HCT116 (cell line): ENCODE data around the gene RASGRF1. TPM values are rescaled to one million over a fixed set of nuclear protein-coding genes. Genes with fewer than 3 reads are reported as not detected.

Experiments
- ATAC-seq: fragments of 200-7000 bp; cut with Tn5 transposase; 2 replicates; pipeline ENCODE4 v1.9.1; 2020; ENCODE audit warnings: mild to moderate bottlenecking, moderate library complexity
- BruUV-seq: library from RNA; stranded (reverse); fragments of 400-500 nt; replicated peaks from 2 replicates; lab custom pipeline; 2021; lab: Mats Ljungman, UMichigan
- CTCF ChIA-PET: fragments of 300-600 bp; sonication (Branson Sonifier 250); formaldehyde crosslinking; loops from one replicate; lab custom pipeline; 2021; ENCODE audit warnings: antibody characterized with exemption; lab: Charles Lee
- POLR2A ChIA-PET: fragments of 300-600, 350-600 bp; sonication (Branson Sonifier 250); formaldehyde crosslinking; loops from one replicate; lab custom pipeline; 2021; ENCODE audit warnings: antibody characterized with exemption; lab: Charles Lee
- RAD21 ChIA-PET, 2 experiments: fragments of 300-600 bp; sonication (Branson Sonifier 250); formaldehyde crosslinking; loops; one replicate each; lab custom pipeline; 2023; ENCODE audit warnings: low total read pairs in 2 of 2; ENCODE audit not compliant: uncharacterized antibody in 2 of 2, unreplicated experiment in 2 of 2, low non-redundant PET in 1 of 2; lab: Charles Lee
- DNase-seq: peaks from one replicate; pipeline ENCODE4 v3.0.0-alpha.2; 2010; ENCODE audit warnings: low read depth, low spot score
- H2AFZ ChIP-seq: fragments of 200-600 bp; shearing (Covaris generic), sonication (generic); 2 replicates; pipeline ENCODE4 v1.6.1; 2017; ENCODE audit warnings: low read depth, mixed run types, mixed read lengths, antibody characterized with exemption, low read length; ENCODE audit not compliant: poor library complexity, severe bottlenecking
- H3K27ac ChIP-seq: 2 replicates; pipeline ENCODE4 v1.5.1; 2012; ENCODE audit warnings: low read depth, low read length
- H3K27me3 ChIP-seq: fragments of 200-600 bp; sonication (generic); 2 replicates; pipeline ENCODE4 v1.6.1; 2016; ENCODE audit warnings: mixed run types, low read length, mixed read lengths; ENCODE audit not compliant: insufficient read depth
- H3K36me3 ChIP-seq, 2 experiments: fragments of 200-500 bp in 1 of 2; fragments of 200-600 bp in 1 of 2; sonication (Bioruptor generic) in 1 of 2; sonication (generic) in 1 of 2; 2 replicates each; pipeline versions ENCODE4 v1.5.1 to v1.6.1; 2014 to 2016; ENCODE audit warnings: low read length in 2 of 2, inconsistent platforms in 1 of 2, mixed read lengths in 1 of 2, mixed run types in 1 of 2; ENCODE audit not compliant: insufficient read depth in 2 of 2, control insufficient read depth in 1 of 2
- H3K4me1 ChIP-seq, 2 experiments: fragments of 200-600 bp in 1 of 2; sonication (generic) in 1 of 2; 2 replicates each; pipeline versions ENCODE4 v1.5.1 to v1.6.1; 2012 to 2017; ENCODE audit warnings: low read length in 2 of 2, inconsistent platforms in 1 of 2, mild to moderate bottlenecking in 1 of 2, mixed read lengths in 1 of 2, mixed run types in 1 of 2, moderate library complexity in 1 of 2; ENCODE audit not compliant: insufficient read depth in 2 of 2, control insufficient read depth in 1 of 2
- H3K4me2 ChIP-seq: fragments of 200-600 bp; sonication (generic); 2 replicates; pipeline ENCODE4 v1.6.1; 2017; ENCODE audit warnings: mixed run types, low read length, mixed read lengths
- H3K4me3 ChIP-seq, 2 experiments: fragments of 200-600 bp in 1 of 2; sonication (generic) in 1 of 2; replicated peaks in 1 of 2; 2 replicates each; pipeline ENCODE4 v1.5.1; 2011 to 2016; ENCODE audit warnings: low read length in 2 of 2, control low read depth in 1 of 2, low read depth in 1 of 2, mild to moderate bottlenecking in 1 of 2, mixed read lengths in 1 of 2, mixed run types in 1 of 2
- H3K79me2 ChIP-seq: fragments of 200-600 bp; sonication (generic); 2 replicates; pipeline ENCODE4 v1.6.1; 2017; ENCODE audit warnings: mild to moderate bottlenecking, mixed run types, low read length, moderate library complexity, mixed read lengths; ENCODE audit not compliant: insufficient read depth
- H3K9ac ChIP-seq: fragments of 200-600 bp; sonication (generic); 2 replicates; pipeline ENCODE4 v1.6.1; 2016; ENCODE audit warnings: low read length, mixed read lengths
- H3K9me2 ChIP-seq: fragments of 200-600 bp; sonication (generic), shearing (Covaris generic); 2 replicates; pipeline ENCODE4 v1.6.1; 2017; ENCODE audit warnings: mixed run types, mild to moderate bottlenecking, moderate library complexity; ENCODE audit not compliant: insufficient read depth
- H3K9me3 ChIP-seq, 2 experiments: fragments of 200-500 bp in 1 of 2; fragments of 200-600 bp in 1 of 2; sonication (Bioruptor generic) in 1 of 2; sonication (generic) in 1 of 2; 2 replicates each; pipeline ENCODE4 v1.6.1; 2014 to 2017; ENCODE audit warnings: low read length in 2 of 2, mixed read lengths in 2 of 2, inconsistent platforms in 1 of 2, low read depth in 1 of 2, mild to moderate bottlenecking in 1 of 2, mixed run types in 1 of 2, moderate library complexity in 1 of 2; ENCODE audit not compliant: control insufficient read depth in 1 of 2, insufficient read depth in 1 of 2
- H4K20me1 ChIP-seq: fragments of 200-600 bp; sonication (generic), shearing (Covaris generic); 2 replicates; pipeline ENCODE4 v1.6.1; 2017; ENCODE audit warnings: mixed run types, mild to moderate bottlenecking, moderate library complexity; ENCODE audit not compliant: insufficient read depth
- CBX3 ChIP-seq: IDR thresholded peaks from 2 replicates; pipeline ENCODE4 v1.6.1; 2012; ENCODE audit warnings: low read depth
- CEBPB ChIP-seq: IDR thresholded peaks from 2 replicates; pipeline ENCODE4 v1.6.1; 2012; ENCODE audit warnings: low read depth
- EGR1 ChIP-seq: IDR thresholded peaks from 2 replicates; pipeline ENCODE4 v1.6.1; 2012; ENCODE audit warnings: low read depth
- FOSL1 ChIP-seq: IDR thresholded peaks from 2 replicates; pipeline ENCODE4 v1.6.1; 2012; ENCODE audit warnings: low read depth
- JUND ChIP-seq: IDR thresholded peaks from 2 replicates; pipeline ENCODE4 v1.6.1; 2012
- MAX ChIP-seq: IDR thresholded peaks from 2 replicates; pipeline ENCODE4 v1.6.1; 2012
- POLR2AphosphoS5 ChIP-seq: IDR thresholded peaks from 2 replicates; pipeline ENCODE4 v1.6.1; 2011; ENCODE audit warnings: mild to moderate bottlenecking, low read depth, low read length, moderate library complexity
- RAD21 ChIP-seq: IDR thresholded peaks from 2 replicates; pipeline ENCODE4 v1.6.1; 2012; ENCODE audit warnings: low read depth, mild to moderate bottlenecking
- SP1 ChIP-seq: IDR thresholded peaks from 2 replicates; pipeline ENCODE4 v1.6.1; 2012; ENCODE audit warnings: low read depth
- SRF ChIP-seq: IDR thresholded peaks from 2 replicates; pipeline ENCODE4 v1.6.1; 2012; ENCODE audit warnings: low read depth
- YY1 ChIP-seq: IDR thresholded peaks from 2 replicates; pipeline ENCODE4 v1.6.1; 2011; ENCODE audit warnings: low read length, low read depth, moderate library complexity, mild to moderate bottlenecking; ENCODE audit not compliant: insufficient replicate concordance; ENCODE audit errors: extremely low read depth
- ZBTB33 ChIP-seq: IDR thresholded peaks from 2 replicates; pipeline ENCODE4 v1.6.1; 2011; ENCODE audit warnings: mild to moderate bottlenecking, low read length, moderate library complexity; ENCODE audit not compliant: insufficient replicate concordance; ENCODE audit errors: extremely low read depth
- ZNF274 ChIP-seq: fragments of 200-500 bp; sonication (Bioruptor generic); IDR thresholded peaks from 2 replicates; pipeline ENCODE4 v1.6.1; 2014; ENCODE audit warnings: mild to moderate bottlenecking, low read depth, low read length, inconsistent platforms
- intact Hi-C: fragments of 100-400 bp; cut with micrococcal nuclease; formaldehyde crosslinking; loops from 2 replicates; pipeline ENCODE4 v1.10.0; 2022
- total RNA-seq: library from RNA; stranded (reverse); gene quantifications from one replicate; pipeline ENCODE4 v1.2.1, GENCODE V29; 2021; ENCODE audit not compliant: unreplicated experiment
- TF ChIP-seq, protein P1 (sequence below), 3 experiments: fragments of 200-600 bp in 1 of 3; sonication (generic) in 1 of 3; IDR thresholded peaks in 2 of 3; conservative IDR thresholded peaks in 1 of 3; 2 replicates each; pipeline ENCODE4 v1.5.1; 2012 to 2017; ENCODE audit warnings: low read depth in 2 of 3, low read length in 2 of 3, antibody characterized with exemption in 1 of 3, borderline replicate concordance in 1 of 3, control low read depth in 1 of 3, mild to moderate bottlenecking in 1 of 3, mixed read lengths in 1 of 3, mixed run types in 1 of 3, moderate library complexity in 1 of 3; ENCODE audit not compliant: insufficient read depth in 1 of 3

Gene RASGRF1
- total RNA-seq, 1 experiment from 2014 or later, result 2.4 TPM

DNA sequence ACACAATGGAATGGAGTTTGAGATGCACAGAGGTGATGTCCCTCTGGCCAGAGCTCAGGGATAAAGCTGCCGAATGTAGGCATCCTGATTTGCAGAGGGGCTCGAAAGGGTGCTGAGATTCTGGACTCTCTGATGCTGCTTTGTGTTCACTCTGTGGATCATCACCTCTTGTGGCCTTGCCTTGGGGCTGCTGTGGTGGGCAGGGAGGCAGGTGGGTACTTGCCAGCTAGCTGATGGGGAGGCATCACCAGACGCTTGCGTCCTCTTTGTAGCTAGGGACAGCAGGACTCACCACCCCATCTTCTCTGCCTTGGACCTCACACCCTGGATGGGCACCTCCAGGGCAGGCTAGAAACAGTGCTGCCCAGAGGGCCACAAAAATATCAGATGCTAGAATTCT lies 14.6 kb upstream of the RASGRF1 start:
- no peak overlapping the region for H3K9ac ChIP-seq
- peaks cover 50% of the 10 kb centered on the region for H3K27me3 ChIP-seq
- H3K9me2 ChIP-seq, result no peaks in the 10 kb centered on the region
- TF ChIP-seq RAD21 (no peak), JUND (no peak), CEBPB (no peak), POLR2AphosphoS5 (no peak), MAX (no peak), YY1 (no peak), ZBTB33 (no peak), CBX3 (no peak), EGR1 (no peak), FOSL1 (no peak), ZNF274 (no peak), SP1 (no peak), SRF (no peak)
- TF ChIP-seq, protein P1, sequence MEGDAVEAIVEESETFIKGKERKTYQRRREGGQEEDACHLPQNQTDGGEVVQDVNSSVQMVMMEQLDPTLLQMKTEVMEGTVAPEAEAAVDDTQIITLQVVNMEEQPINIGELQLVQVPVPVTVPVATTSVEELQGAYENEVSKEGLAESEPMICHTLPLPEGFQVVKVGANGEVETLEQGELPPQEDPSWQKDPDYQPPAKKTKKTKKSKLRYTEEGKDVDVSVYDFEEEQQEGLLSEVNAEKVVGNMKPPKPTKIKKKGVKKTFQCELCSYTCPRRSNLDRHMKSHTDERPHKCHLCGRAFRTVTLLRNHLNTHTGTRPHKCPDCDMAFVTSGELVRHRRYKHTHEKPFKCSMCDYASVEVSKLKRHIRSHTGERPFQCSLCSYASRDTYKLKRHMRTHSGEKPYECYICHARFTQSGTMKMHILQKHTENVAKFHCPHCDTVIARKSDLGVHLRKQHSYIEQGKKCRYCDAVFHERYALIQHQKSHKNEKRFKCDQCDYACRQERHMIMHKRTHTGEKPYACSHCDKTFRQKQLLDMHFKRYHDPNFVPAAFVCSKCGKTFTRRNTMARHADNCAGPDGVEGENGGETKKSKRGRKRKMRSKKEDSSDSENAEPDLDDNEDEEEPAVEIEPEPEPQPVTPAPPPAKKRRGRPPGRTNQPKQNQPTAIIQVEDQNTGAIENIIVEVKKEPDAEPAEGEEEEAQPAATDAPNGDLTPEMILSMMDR (IDR thresholded peaks at IDR 0.05 in 2 of 3, conservative IDR thresholded peaks at IDR 0.05 in 1 of 3; ENCODE audit: borderline replicate concordance in 1 of 3, insufficient read depth in 1 of 3, low read depth in 2 of 3, low read length in 2 of 3), result no peak
- RAD21 ChIA-PET, result no interaction called here
- H2AFZ ChIP-seq, result no peak overlapping the region
- BruUV-seq, result no TSS peak
- no peak for ATAC-seq
- no peaks in the 10 kb centered on the region for H3K9me3 ChIP-seq
- intact Hi-C loops, result no loop called here
- POLR2A ChIA-PET, result no interaction called here
- no peak overlapping the region for H3K4me2 ChIP-seq
- DNase-seq, result no peak
- H3K27ac ChIP-seq, result no peak overlapping the region
- H3K4me3 ChIP-seq, result no peak overlapping the region
- no peaks in the 10 kb centered on the region for H3K36me3 ChIP-seq
- no peaks in the 10 kb centered on the region for H4K20me1 ChIP-seq
- H3K79me2 ChIP-seq, result no peaks in the 10 kb centered on the region
- CTCF ChIA-PET, result no interaction called here
- peaks cover 0 to 5% of the 10 kb centered on the region in 2 experiments; a peak in 1 of 4 replicates for H3K4me1 ChIP-seq
